A673 (cell line): ENCODE measurements around the gene KMT5B. TPM values are rescaled to one million over a fixed set of nuclear protein-coding genes. Genes with fewer than 3 reads are reported as not detected.

Experiments
- BruUV-seq: library from RNA; stranded (reverse); fragments of 400-500 nt; replicated peaks from 2 replicates; lab custom pipeline; 2021; lab: Mats Ljungman, UMichigan
- CTCF ChIA-PET: fragments of 300-600 bp; sonication (Branson Sonifier 250); formaldehyde crosslinking; loops from one replicate; lab custom pipeline; 2022; ENCODE audit warnings: antibody characterized with exemption; lab: Charles Lee
- POLR2A ChIA-PET: fragments of 300-600 bp; sonication (Branson Sonifier 250); formaldehyde crosslinking; loops from one replicate; lab custom pipeline; 2022; ENCODE audit warnings: antibody characterized with exemption; ENCODE audit not compliant: low non-redundant PET; lab: Charles Lee
- DNase-seq: peaks from one replicate; pipeline ENCODE4 v3.0.0-alpha.2; 2015; ENCODE audit warnings: low spot score
- H3K27ac ChIP-seq: fragments of 200-600 bp; sonication (generic); 2 replicates; pipeline ENCODE4 v1.5.1; 2016; ENCODE audit warnings: mixed run types, low read depth, mild to moderate bottlenecking, mixed read lengths, antibody characterized with exemption, low read length; ENCODE audit not compliant: poor library complexity, severe bottlenecking
- H3K27me3 ChIP-seq: fragments of 200-600 bp; sonication (generic); replicated peaks from 2 replicates; pipeline ENCODE4 v1.6.1; 2017; ENCODE audit warnings: mixed run types, low read depth, mild to moderate bottlenecking, mixed read lengths, antibody characterized with exemption, low read length; ENCODE audit not compliant: insufficient read depth, poor library complexity
- H3K36me3 ChIP-seq: fragments of 200-600 bp; sonication (generic); 2 replicates; pipeline ENCODE4 v1.6.1; 2016; ENCODE audit warnings: mixed run types, mild to moderate bottlenecking, mixed read lengths, antibody characterized with exemption, low read length; ENCODE audit not compliant: insufficient read depth, poor library complexity, severe bottlenecking
- H3K4me1 ChIP-seq: fragments of 200-600 bp; sonication (generic); 2 replicates; pipeline ENCODE4 v1.6.1; 2017; ENCODE audit warnings: mixed run types, mild to moderate bottlenecking, mixed read lengths, antibody characterized with exemption, low read length; ENCODE audit not compliant: insufficient read depth, poor library complexity, severe bottlenecking
- H3K4me3 ChIP-seq: fragments of 200-600 bp; sonication (generic); 2 replicates; pipeline ENCODE4 v1.5.1; 2016; ENCODE audit warnings: low read depth, mixed run types, mild to moderate bottlenecking, mixed read lengths, low read length; ENCODE audit not compliant: poor library complexity, severe bottlenecking
- H3K9me3 ChIP-seq: fragments of 200-600 bp; sonication (generic); 2 replicates; pipeline ENCODE4 v1.6.1; 2016; ENCODE audit warnings: mixed run types, low read depth, mild to moderate bottlenecking, mixed read lengths, antibody characterized with exemption, low read length; ENCODE audit not compliant: poor library complexity, severe bottlenecking
- EZH2 ChIP-seq: fragments of 200-600 bp; sonication (generic); IDR thresholded peaks from 2 replicates; pipeline ENCODE4 v1.6.1; 2017; ENCODE audit warnings: borderline replicate concordance, low read depth, mild to moderate bottlenecking, mixed read lengths, antibody characterized with exemption, low read length; ENCODE audit not compliant: poor library complexity, severe bottlenecking
- intact Hi-C: fragments of 100-400 bp; cut with micrococcal nuclease; formaldehyde crosslinking; loops from one replicate; pipeline ENCODE4 v1.10.0; 2022; ENCODE audit not compliant: unreplicated experiment
- total RNA-seq: library from RNA; stranded (reverse); gene quantifications from 2 replicates; pipeline ENCODE4 v1.2.3, GENCODE V29; 2021
- TF ChIP-seq, protein P1 (sequence below): fragments of 300-800, 200-600 bp; sonication (generic); conservative IDR thresholded peaks from 2 replicates; pipeline ENCODE4 v1.5.1; 2017; ENCODE audit warnings: low read depth, mild to moderate bottlenecking, antibody characterized with exemption, low read length, moderate library complexity, mixed read lengths

Gene KMT5B
- total RNA-seq, 1 experiment from 2014 or later, result 35.4 TPM

DNA sequence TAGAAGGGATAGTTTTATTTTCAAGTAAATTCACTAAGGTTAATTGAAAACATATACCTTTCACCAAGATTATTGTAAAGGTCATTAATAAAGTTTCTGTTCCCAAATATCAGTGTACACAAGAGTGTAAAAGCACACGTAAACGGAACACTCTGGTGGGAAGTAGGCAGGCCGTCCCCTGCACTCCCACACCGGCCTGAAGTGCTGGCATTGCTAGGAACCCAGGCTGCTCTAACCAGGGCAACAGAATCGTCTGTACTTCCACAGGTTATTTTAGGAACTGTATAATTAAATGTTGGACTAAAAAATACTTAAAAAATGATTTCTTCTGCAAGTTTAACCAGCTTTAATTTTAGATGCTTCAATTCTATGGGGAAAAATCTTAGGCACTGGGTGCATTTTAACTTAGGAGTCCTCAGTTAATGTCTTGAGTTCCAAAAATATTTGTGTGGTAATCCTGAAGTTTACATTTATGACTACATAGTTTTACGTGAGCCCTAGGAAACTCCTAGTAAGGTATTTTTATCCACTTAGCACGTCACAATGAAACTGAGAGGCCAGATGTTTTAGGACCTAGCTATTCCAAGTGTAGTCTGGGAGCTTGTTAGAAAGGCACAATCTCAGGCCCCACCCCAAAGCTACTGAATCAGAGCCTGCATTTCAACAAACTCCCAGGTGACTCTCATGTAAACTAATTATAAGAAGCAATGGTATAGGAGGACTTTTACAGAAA lies 31.2 kb downstream of the KMT5B start:
- DNase-seq, result no peak
- Histone ChIP-seq H3K4me1 (no peaks in the 10 kb centered on the region), H3K36me3 (peaks cover 40% of the 10 kb centered on the region), H3K27ac (no peak overlapping the region), H3K27me3 (no peaks in the 10 kb centered on the region), H3K9me3 (no peaks in the 10 kb centered on the region), H3K4me3 (no peak overlapping the region)
- ChIA-PET POLR2A (interaction anchor here (0.6 kb wide), 1 partner anchor 21 kb away, joined by 16 read pairs; no protein-coding TSS in a partner anchor), CTCF (no interaction called here)
- intact Hi-C loops, result no loop called here
- BruUV-seq, result no TSS peak
- TF ChIP-seq, protein P1, sequence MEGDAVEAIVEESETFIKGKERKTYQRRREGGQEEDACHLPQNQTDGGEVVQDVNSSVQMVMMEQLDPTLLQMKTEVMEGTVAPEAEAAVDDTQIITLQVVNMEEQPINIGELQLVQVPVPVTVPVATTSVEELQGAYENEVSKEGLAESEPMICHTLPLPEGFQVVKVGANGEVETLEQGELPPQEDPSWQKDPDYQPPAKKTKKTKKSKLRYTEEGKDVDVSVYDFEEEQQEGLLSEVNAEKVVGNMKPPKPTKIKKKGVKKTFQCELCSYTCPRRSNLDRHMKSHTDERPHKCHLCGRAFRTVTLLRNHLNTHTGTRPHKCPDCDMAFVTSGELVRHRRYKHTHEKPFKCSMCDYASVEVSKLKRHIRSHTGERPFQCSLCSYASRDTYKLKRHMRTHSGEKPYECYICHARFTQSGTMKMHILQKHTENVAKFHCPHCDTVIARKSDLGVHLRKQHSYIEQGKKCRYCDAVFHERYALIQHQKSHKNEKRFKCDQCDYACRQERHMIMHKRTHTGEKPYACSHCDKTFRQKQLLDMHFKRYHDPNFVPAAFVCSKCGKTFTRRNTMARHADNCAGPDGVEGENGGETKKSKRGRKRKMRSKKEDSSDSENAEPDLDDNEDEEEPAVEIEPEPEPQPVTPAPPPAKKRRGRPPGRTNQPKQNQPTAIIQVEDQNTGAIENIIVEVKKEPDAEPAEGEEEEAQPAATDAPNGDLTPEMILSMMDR, result no peak
- TF ChIP-seq EZH2, result no peak

DNA sequence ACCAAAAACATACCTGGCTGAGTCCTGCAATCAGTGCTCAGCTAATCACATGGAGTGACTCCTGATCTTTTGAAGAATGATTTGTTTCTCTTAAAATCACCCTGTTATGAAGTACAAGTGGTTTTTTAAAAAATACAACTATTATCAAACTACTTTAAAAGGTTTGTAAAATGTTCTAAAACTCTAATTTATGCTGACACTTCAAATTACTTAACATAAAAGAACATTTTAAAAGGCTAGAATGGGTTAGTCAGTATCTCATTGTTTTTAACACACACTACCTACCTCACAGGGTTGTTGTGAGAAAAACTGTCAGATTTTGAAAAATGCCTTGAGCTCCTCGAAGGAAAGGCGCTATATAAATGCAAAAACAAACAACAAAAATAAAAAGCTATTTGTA lies 33.2 kb downstream of the KMT5B start:
- no peaks in the 10 kb centered on the region for H3K27me3 ChIP-seq
- intact Hi-C loops, result no loop called here
- no peaks in the 10 kb centered on the region for H3K9me3 ChIP-seq
- H3K36me3 ChIP-seq, result peaks cover 47% of the 10 kb centered on the region
- POLR2A ChIA-PET, result no interaction called here
- no peak for DNase-seq
- no peak overlapping the region for H3K4me3 ChIP-seq
- BruUV-seq, result no TSS peak
- no peak overlapping the region for H3K27ac ChIP-seq
- H3K4me1 ChIP-seq, result no peaks in the 10 kb centered on the region
- no peak for TF ChIP-seq EZH2
- TF ChIP-seq, protein P1, result no peak
- CTCF ChIA-PET, result interaction anchor here (1.6 kb wide), 1 partner anchor 26 kb away, joined by 4 read pairs; no protein-coding TSS in a partner anchor

DNA sequence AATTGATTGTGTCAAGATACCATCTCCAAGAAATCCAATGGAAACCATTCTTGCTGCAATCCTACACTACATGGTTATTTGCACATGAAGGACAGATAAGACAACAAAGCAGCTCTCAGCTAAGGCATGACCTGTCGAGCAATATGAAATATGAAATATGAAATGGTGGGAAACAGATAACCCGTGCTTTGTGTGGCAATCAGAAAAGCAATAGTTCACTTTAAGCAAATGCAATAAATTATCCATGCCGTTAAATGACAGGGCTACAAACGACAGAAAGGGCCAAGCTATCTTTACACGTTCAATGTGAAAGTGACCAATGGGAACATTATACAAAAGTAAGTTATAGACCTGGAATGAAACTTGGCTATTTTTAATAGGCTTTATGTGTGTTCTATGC lies 35.2 kb downstream of the KMT5B start:
- TF ChIP-seq EZH2, result no peak
- TF ChIP-seq, protein P1, result no peak
- intact Hi-C loops, result no loop called here
- ChIA-PET CTCF (no interaction called here), POLR2A (no interaction called here)
- no peak overlapping the region for H3K4me3 ChIP-seq
- no peaks in the 10 kb centered on the region for H3K9me3 ChIP-seq
- BruUV-seq, result no TSS peak
- no peak for DNase-seq
- peaks cover 47% of the 10 kb centered on the region for H3K36me3 ChIP-seq
- no peak overlapping the region for H3K27ac ChIP-seq
- no peaks in the 10 kb centered on the region for H3K27me3 ChIP-seq
- no peaks in the 10 kb centered on the region for H3K4me1 ChIP-seq
